ENCODE data around the gene TBC1D9. TPM values are rescaled to one million over a fixed set of nuclear protein-coding genes. Genes with fewer than 3 reads are reported as not detected.

The TBC1D9 gene
- total RNA-seq, 1 donor from 2014 or later: 34.1 TPM

DNA sequence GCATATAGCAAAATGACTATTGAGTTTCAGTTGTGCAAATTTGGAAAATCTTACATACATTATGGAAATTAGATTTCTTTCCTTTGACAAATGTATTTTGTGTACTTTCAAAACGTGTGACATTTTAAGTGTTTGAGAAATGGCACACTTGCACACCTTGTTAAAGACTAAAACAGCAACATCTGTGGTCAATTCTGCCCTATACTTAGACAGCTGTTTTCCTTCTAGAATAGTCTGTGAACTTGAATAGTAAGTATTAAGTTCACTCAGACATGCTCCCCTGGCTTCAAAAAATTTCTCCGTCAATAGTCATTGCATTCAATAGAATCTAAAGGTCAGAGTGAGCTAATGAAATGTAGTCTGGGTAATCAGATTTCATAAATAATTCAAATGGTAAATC, 21.7 kb upstream of the TBC1D9 start:
- no peak overlapping the region for H3K27ac Mint-ChIP-seq
- no peaks in the 10 kb centered on the region for H3K4me1 Mint-ChIP-seq (ENCODE audit: unreplicated experiment)
- TF ChIP-seq, protein P1, sequence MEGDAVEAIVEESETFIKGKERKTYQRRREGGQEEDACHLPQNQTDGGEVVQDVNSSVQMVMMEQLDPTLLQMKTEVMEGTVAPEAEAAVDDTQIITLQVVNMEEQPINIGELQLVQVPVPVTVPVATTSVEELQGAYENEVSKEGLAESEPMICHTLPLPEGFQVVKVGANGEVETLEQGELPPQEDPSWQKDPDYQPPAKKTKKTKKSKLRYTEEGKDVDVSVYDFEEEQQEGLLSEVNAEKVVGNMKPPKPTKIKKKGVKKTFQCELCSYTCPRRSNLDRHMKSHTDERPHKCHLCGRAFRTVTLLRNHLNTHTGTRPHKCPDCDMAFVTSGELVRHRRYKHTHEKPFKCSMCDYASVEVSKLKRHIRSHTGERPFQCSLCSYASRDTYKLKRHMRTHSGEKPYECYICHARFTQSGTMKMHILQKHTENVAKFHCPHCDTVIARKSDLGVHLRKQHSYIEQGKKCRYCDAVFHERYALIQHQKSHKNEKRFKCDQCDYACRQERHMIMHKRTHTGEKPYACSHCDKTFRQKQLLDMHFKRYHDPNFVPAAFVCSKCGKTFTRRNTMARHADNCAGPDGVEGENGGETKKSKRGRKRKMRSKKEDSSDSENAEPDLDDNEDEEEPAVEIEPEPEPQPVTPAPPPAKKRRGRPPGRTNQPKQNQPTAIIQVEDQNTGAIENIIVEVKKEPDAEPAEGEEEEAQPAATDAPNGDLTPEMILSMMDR (conservative IDR thresholded peaks at IDR 0.05): no peak
- no peaks in the 10 kb centered on the region for H3K36me3 Mint-ChIP-seq
- DNase-seq (ENCODE audit: extremely low spot score, unreplicated experiment): no peak
- no peaks in the 10 kb centered on the region for H3K9me3 Mint-ChIP-seq
- no peaks in the 10 kb centered on the region for H3K27me3 Mint-ChIP-seq
- no peak overlapping the region for H3K4me3 Mint-ChIP-seq

DNA sequence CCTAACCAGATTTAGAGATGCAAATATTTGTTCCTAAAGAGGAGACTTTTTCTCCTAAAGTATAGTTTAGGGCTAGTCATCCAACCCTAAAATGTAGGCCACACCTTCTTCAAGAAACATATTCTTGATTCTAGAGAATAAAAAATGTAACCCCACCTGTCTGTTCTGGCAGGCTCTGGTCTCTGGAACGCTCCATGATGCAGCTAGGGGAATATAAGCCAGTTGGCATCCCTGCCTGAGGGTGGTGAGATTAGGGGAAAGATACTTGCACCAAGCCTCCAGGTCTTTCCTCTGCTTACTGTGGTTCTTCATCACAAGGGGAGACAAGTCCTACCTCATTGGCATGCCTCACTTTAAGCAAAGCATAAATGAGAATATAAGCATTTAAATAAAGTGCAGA, 21.2 kb upstream of the TBC1D9 start:
- H3K4me3 Mint-ChIP-seq: no peak overlapping the region
- no peaks in the 10 kb centered on the region for H3K27me3 Mint-ChIP-seq
- H3K4me1 Mint-ChIP-seq (ENCODE audit: unreplicated experiment): no peaks in the 10 kb centered on the region
- no peaks in the 10 kb centered on the region for H3K36me3 Mint-ChIP-seq
- TF ChIP-seq, protein P1 (conservative IDR thresholded peaks at IDR 0.05): no peak
- H3K9me3 Mint-ChIP-seq: no peaks in the 10 kb centered on the region
- DNase-seq (ENCODE audit: extremely low spot score, unreplicated experiment): no peak
- no peak overlapping the region for H3K27ac Mint-ChIP-seq

DNA sequence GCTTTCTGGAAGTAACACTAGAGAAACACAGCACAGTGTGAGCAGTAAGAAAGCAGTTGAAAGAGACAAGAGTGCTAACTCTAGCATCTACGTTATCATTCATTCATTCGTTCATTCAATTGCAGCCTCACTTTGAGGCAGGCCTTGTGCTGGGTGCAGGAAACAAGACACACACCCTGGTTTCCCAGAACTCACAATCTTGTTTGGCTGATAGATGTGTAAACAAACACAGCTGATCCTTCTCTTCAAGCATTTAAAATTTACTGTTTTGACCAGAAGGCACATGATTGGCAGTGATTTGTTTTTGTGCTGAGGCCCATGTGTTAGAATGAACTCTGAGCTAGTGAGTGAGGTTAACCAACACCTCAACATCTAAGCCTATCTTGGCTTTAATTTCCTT, 20.4 kb upstream of the TBC1D9 start:
- Mint-ChIP-seq H3K4me1 (ENCODE audit: unreplicated experiment) (no peaks in the 10 kb centered on the region), H3K27ac (no peak overlapping the region), H3K4me3 (no peak overlapping the region), H3K36me3 (no peaks in the 10 kb centered on the region), H3K27me3 (no peaks in the 10 kb centered on the region), H3K9me3 (no peaks in the 10 kb centered on the region)
- no peak for DNase-seq (ENCODE audit: extremely low spot score, unreplicated experiment)
- TF ChIP-seq, protein P1 (conservative IDR thresholded peaks at IDR 0.05): no peak

DNA sequence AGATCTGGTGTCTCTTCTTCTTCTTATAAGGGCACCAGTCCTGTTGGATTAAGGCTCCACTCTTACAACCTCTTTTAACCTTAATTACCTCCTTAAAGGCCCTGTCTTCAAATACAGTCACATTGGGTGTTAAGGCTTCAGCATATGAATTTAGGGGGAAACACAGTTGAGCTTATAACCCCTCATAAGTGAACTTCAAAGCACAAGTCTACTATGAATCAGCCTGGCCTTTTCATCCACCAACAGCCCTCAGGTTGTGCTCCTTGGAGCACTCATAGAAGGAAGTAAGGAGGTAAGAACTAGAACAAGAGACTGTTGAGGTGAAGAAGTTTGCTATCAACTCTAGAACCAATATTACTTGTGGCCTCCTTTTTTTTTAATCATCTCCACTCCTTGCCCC, 18.8 kb upstream of the TBC1D9 start:
- H3K27me3 Mint-ChIP-seq: no peaks in the 10 kb centered on the region

DNA sequence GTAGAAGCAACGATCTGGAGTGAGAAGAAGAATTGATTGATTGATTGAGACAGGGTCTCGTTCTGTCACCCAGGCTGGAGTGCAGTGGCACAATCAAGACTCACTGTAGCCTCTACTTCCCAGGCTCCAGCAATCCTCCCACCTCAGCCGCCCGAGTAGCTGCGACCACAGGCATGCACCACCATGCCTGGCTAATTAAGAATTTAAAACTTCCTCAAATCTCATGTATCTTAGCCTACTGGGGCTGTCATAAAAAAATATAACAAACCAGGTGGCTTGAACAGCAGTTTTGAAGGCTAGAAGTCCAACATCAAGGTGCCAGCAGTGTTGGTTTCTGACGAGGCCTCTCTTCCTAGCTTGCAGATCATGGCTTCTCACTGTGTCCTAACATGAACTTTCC, 18.3 kb upstream of the TBC1D9 start:
- H3K4me1 Mint-ChIP-seq (ENCODE audit: unreplicated experiment): no peaks in the 10 kb centered on the region
- TF ChIP-seq, protein P1 (conservative IDR thresholded peaks at IDR 0.05): no peak
- no peaks in the 10 kb centered on the region for H3K36me3 Mint-ChIP-seq
- no peak for DNase-seq (ENCODE audit: extremely low spot score, unreplicated experiment)
- no peak overlapping the region for H3K4me3 Mint-ChIP-seq
- H3K27ac Mint-ChIP-seq: no peak overlapping the region
- no peaks in the 10 kb centered on the region for H3K27me3 Mint-ChIP-seq
- no peaks in the 10 kb centered on the region for H3K9me3 Mint-ChIP-seq

More for the DNA sequence above, 18.8 kb upstream of the TBC1D9 start:
- H3K9me3 Mint-ChIP-seq: no peaks in the 10 kb centered on the region
- no peak overlapping the region for H3K27ac Mint-ChIP-seq
- no peak overlapping the region for H3K4me3 Mint-ChIP-seq
- TF ChIP-seq, protein P1 (conservative IDR thresholded peaks at IDR 0.05): no peak
- H3K36me3 Mint-ChIP-seq: no peaks in the 10 kb centered on the region
- no peaks in the 10 kb centered on the region for H3K4me1 Mint-ChIP-seq (ENCODE audit: unreplicated experiment)
- DNase-seq (ENCODE audit: extremely low spot score, unreplicated experiment): no peak

DNA sequence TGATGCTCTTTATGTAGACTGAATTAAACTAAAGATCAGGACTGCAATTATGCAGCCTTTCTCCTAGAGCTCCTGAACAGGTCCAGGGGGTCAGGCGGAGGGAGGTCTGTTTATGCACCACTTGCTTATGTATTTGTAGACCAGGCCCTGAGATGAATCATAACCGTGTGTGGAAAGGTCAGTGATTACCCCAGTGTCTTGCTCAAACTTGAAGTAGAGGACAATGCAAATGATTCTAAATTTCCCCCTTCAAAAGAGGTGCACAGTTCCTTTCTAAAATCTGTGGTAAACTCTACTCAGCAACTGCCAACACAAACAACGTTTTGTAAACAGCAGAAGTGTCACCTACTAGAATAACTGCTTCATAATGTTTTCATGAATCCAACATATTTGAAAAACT, 13.0 kb upstream of the TBC1D9 start:
- Mint-ChIP-seq H3K27ac (no peak overlapping the region), H3K9me3 (no peaks in the 10 kb centered on the region), H3K4me1 (ENCODE audit: unreplicated experiment) (peaks cover 10% of the 10 kb centered on the region), H3K4me3 (no peak overlapping the region), H3K36me3 (no peaks in the 10 kb centered on the region), H3K27me3 (no peaks in the 10 kb centered on the region)
- DNase-seq (ENCODE audit: extremely low spot score, unreplicated experiment): no peak
- TF ChIP-seq, protein P1 (conservative IDR thresholded peaks at IDR 0.05): no peak
